Measurements from ENCODE around the gene IGFLR1.

The IGFLR1 gene

GRCh38 chr19:35779033-35779432, 36.8 kb upstream of the IGFLR1 start:
- DNase-seq (ENCODE audit: low read depth): no peak
- H3K4me3 ChIP-seq (ENCODE audit: low read depth, low read length): no peak overlapping the region
- no peak for TF ChIP-seq MYC (IDR thresholded peaks at IDR 0.05; ENCODE audit: low read depth, low read length)
- no peak for TF ChIP-seq POLR2A (IDR thresholded peaks at IDR 0.05; ENCODE audit: extremely low read depth, insufficient read length)
- TF ChIP-seq MAX (IDR thresholded peaks at IDR 0.05; ENCODE audit: low read depth, low read length): no peak
- TF ChIP-seq, protein P1, sequence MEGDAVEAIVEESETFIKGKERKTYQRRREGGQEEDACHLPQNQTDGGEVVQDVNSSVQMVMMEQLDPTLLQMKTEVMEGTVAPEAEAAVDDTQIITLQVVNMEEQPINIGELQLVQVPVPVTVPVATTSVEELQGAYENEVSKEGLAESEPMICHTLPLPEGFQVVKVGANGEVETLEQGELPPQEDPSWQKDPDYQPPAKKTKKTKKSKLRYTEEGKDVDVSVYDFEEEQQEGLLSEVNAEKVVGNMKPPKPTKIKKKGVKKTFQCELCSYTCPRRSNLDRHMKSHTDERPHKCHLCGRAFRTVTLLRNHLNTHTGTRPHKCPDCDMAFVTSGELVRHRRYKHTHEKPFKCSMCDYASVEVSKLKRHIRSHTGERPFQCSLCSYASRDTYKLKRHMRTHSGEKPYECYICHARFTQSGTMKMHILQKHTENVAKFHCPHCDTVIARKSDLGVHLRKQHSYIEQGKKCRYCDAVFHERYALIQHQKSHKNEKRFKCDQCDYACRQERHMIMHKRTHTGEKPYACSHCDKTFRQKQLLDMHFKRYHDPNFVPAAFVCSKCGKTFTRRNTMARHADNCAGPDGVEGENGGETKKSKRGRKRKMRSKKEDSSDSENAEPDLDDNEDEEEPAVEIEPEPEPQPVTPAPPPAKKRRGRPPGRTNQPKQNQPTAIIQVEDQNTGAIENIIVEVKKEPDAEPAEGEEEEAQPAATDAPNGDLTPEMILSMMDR (IDR thresholded peaks at IDR 0.05; ENCODE audit: low read depth, low read length): no peak

DNA sequence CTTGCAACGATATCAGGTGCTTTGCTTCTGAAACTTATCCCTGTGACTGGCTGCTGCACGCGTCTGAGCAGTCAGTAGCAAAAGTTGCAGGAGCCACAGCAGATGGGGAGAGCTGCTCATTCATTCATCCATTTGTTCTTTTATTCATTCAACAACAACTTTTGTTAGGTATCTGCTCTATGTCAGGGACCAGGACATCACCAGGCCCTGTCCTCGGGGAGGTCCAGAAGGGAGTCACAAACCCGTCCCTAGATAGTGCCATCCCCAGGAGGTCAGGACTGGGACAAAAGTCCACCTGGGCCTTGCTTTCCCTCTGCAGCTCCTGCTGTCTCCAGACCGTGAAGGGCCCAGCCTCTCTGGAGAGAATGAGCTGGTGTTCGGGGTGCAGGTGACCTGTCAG, 35.7 kb upstream of the IGFLR1 start:
- TF ChIP-seq, protein P1 (IDR thresholded peaks at IDR 0.05; ENCODE audit: low read depth, low read length): no peak
- no peak for TF ChIP-seq MAX (IDR thresholded peaks at IDR 0.05; ENCODE audit: low read depth, low read length)
- no peak for TF ChIP-seq POLR2A (IDR thresholded peaks at IDR 0.05; ENCODE audit: extremely low read depth, insufficient read length)
- DNase-seq (ENCODE audit: low read depth): no peak
- H3K4me3 ChIP-seq (ENCODE audit: low read depth, low read length): no peak overlapping the region

- no peak for TF ChIP-seq MYC (IDR thresholded peaks at IDR 0.05; ENCODE audit: low read depth, low read length)
- no peak for TF ChIP-seq POLR2A (IDR thresholded peaks at IDR 0.05; ENCODE audit: extremely low read depth, insufficient read length)
- no peak for TF ChIP-seq MAX (IDR thresholded peaks at IDR 0.05; ENCODE audit: low read depth, low read length)
- TF ChIP-seq, protein P1 (IDR thresholded peaks at IDR 0.05; ENCODE audit: low read depth, low read length): no peak
- no peak for DNase-seq (ENCODE audit: low read depth)
- no peak overlapping the region for H3K4me3 ChIP-seq (ENCODE audit: low read depth, low read length)
These were observed 35.0 kb upstream of the IGFLR1 start for GRCh38 chr19:35777086-35777841.

- peak overlapping the region; percentile 28 for H3K4me3 ChIP-seq (ENCODE audit: low read depth, low read length)
- TF ChIP-seq, protein P1 (IDR thresholded peaks at IDR 0.05; ENCODE audit: low read depth, low read length): no peak
- TF ChIP-seq POLR2A (IDR thresholded peaks at IDR 0.05; ENCODE audit: extremely low read depth, insufficient read length) (no peak), MAX (IDR thresholded peaks at IDR 0.05; ENCODE audit: low read depth, low read length) (no peak), MYC (IDR thresholded peaks at IDR 0.05; ENCODE audit: low read depth, low read length) (no peak)
- DNase-seq (ENCODE audit: low read depth): no peak
These were observed 34.0 kb upstream of the IGFLR1 start for GRCh38 chr19:35776102-35776788.

DNA sequence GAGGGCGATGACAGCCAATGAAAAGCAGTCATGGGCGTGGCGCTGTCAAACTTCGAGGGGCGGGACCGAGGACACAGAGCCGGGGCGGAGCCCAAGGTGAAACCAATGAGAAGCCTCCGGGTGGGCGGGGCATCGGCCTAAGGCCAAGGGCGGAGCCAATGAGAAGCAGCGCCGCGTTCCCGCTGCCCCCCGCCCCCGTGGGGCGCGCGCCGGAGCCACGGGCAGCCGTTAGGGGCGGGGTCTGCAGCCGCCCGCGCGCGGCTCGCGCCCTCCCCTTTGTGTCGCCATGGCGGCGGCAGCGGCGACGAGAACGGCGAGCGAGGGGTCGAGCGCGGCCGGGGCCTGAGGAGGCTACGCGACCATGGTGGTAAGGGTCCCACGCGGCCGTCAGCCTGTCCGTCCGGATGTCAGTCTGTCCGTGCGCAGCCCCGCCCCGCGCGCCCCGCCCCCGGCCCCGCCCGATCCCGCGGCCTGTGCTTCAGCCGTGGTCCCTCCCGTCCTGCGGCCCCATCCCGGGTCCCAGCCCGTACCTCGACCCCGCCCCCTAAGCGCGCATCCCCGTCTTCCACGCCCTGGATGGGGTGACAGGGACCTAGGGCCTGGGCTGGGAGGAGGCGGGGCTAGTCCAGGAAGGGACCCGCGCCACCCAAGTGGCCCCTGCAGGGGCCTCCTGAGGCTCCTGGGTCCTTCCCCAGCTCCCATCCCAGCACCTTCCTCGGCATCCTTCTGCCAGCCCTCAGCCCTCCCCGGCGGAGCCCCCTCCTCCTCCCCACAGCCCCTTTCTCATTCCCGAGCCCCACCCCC, 33.2 kb upstream of the IGFLR1 start, which contains the start of gene ARHGAP33:
Gene ARHGAP33, plus strand, starts transcription at position 267 of the 804 bp plus-strand sequence. Its CDS starts 95 bp downstream, at position 362.
- peak within 1 kb of the TSS; percentile 28 for H3K4me3 ChIP-seq (ENCODE audit: low read depth, low read length)
- peak; percentile 90 for DNase-seq (ENCODE audit: low read depth)
- TF ChIP-seq POLR2A (IDR thresholded peaks at IDR 0.05; ENCODE audit: extremely low read depth, insufficient read length): peak; percentile 41
- peak; percentile 33; the same call in 1 of the 2 replicates for TF ChIP-seq MAX (IDR thresholded peaks at IDR 0.05; ENCODE audit: low read depth, low read length)
- TF ChIP-seq MYC (IDR thresholded peaks at IDR 0.05; ENCODE audit: low read depth, low read length): no peak

Measured in NB4 (cell line).